NCI-H1105 (cell line): ENCODE measurements around the gene XPNPEP1.
"Not testable (repeated sequence)": the region's sequence is repeated elsewhere in the genome, so short reads cannot be mapped to it uniquely, and the experiment has no call there.

Source experiments
- DNase-seq: peaks from one replicate; lab custom pipeline; 2025; lab: John Stamatoyannopoulos, UW

The XPNPEP1 gene

DNA sequence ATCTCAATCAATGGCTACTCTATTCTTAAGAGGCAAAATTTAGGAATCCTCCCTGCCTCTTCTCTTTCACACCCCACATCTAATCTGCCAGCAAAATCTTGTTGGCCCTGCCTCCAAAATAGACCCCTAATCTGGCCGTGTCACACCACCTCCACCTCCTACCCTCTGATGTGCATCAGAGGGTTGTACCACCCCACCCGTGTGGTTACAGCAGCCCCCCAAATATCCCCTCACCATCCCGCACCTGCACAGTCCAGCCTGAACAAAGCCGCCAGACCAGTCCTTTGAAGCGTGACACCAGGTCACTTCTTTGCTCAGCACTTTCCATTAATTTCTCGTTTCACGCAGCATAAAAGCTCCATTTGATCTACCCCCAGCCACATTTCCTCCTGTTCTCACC is 776 bp upstream of the XPNPEP1 start:
- DNase-seq, result no peak

DNA sequence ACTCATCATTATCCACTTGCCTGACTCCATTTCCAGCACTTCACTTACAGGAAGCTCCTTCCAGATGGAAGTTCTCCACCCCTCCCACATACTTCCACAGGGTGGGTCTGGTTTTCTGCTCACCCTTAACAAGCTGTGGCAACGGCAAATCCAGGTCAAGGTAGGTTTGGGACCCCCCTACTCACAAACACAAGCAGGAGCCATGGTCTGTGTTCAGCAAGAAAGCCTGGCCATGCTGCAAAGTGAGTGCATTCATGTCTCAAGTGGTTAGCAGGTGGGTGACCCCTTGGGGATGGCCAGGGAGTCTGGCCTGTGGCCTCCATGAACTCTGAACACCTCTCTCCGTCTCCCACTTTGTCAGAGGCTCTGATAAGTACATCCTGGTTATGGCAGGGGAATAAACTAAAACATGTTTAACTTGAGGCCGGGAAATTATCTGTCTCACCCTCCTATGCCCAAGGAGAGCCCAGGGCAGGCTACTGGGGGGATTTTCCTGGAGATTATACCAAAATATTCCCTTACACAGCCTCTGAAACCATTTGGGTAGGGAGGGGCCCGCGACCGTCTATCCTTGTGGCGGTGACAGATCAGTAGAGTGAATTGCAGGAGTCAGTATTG is 844 bp downstream of the XPNPEP1 start:
- no peak for DNase-seq

DNA sequence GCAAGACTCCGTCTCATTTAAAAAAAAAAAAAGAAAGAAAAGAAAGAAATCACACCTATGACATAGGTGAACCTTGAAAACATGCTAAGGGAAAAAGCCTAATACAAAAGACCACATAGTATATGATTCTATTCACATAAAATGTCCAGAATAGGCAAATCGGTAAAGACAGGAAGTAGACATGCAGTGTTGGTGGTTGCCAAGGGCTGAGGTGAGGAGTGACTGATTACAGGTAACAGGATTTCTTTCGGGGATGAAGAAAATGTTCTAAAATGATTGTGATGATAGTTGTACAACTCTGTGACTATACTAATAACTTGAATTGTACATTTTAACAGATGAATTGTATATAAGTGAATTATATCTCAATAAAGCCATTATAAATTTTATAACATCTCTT is 3.3 kb downstream of the XPNPEP1 start:
- DNase-seq, result no peak

DNA sequence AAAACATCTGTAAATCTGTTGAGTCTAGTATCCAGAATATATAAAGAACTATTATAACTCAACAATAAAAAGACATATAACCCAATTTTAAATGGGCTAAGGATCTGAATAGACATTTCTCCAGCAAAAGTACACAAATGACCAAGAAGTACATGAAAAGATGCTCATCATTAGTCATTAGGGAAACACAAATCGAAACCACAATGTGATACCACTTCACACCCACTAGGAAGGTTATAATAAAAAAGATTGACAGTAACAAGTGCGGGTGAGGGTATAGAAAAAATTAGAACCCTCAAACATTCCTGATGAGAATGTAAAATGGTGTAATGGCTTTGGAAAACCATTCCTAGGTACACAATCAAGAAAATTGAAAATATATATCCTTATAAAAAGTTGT is 4.1 kb downstream of the XPNPEP1 start:
- DNase-seq, result no peak

DNA sequence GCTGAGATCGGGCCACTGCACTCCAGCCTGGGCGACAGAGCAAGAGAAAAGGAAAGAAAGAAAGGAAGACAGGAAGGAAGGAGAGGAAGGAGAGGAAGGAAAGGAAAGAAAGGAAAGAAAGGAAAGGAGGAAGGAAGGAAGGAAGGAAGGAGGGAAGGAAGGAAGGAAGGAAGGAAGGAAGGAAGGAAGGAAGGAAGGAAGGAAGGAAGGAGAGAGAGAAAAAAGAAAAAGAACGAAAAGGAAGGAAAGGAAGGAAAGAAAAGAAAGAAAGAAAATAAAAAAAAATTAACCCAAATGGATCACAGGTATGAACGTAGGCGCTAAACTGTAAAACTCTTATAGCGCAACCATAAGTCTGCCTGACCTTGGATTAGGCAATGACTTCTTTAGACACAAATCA is 4.6 kb downstream of the XPNPEP1 start:
- DNase-seq, result not testable (repeated sequence)

DNA sequence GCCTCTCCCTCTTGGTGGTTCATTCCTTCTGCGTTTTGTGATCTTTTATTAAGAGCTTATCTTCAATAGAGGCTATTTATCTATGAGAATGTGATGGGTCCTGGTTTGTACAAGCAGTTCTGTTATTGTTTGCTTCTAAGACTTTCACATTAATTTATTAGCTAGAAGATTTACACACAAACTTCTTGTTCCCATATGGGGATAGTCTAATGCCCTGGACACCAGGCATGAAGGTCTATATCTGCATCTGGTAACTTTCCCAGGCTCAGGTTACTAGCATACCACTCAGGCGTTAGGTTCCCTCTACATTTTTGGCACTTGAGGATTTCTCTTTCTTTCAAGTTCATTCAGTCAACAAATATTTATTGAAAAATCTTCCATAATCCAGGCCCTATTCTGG is 7.7 kb downstream of the XPNPEP1 start:
- DNase-seq, result no peak

DNA sequence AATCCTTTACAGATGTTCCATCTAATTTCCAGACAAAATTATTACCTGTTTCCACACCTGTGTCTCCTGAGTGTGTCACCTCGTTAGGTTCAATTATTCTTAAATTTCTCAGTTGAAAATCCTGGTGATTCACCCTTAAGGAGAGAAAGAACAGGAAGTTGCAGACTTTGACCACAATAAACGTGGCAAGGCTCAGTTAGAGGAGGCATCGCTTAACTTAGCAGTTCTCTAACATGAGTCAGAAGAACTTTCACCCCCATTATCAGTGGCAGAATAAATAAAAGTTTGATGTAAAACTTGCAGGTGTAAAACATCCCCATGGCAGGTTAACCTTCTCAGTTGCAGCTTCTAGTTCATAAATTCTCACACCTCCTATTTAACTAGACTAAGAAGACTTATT is 8.3 kb downstream of the XPNPEP1 start:
- DNase-seq, result no peak

DNA sequence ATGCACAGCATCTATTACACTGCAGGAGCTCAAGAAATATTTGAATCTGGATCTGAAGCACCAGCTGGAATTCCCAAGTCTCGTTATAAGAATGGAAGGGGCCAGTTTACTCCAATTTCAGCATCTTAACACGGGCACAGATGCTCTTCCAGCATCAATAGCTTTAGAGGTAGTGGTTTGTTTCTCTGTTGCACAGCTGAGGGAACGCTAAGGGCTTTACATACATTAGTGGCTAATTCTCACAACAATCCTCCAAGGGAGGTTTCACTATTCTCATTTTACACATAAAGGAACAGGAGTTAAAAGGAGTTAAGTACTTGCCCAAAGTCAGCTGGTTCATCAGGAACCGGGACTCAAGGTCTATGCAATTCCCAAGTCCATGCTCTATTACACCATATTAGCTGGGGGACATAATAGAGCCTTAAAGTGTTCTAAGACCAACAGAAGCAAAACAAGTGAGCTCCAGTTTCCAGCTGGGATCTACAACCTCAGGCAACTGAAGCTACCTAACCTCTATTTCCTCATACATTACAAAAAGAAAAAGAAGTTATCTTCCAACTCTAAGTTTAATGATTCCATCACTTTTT is 9.9 kb downstream of the XPNPEP1 start:
- no peak for DNase-seq

DNA sequence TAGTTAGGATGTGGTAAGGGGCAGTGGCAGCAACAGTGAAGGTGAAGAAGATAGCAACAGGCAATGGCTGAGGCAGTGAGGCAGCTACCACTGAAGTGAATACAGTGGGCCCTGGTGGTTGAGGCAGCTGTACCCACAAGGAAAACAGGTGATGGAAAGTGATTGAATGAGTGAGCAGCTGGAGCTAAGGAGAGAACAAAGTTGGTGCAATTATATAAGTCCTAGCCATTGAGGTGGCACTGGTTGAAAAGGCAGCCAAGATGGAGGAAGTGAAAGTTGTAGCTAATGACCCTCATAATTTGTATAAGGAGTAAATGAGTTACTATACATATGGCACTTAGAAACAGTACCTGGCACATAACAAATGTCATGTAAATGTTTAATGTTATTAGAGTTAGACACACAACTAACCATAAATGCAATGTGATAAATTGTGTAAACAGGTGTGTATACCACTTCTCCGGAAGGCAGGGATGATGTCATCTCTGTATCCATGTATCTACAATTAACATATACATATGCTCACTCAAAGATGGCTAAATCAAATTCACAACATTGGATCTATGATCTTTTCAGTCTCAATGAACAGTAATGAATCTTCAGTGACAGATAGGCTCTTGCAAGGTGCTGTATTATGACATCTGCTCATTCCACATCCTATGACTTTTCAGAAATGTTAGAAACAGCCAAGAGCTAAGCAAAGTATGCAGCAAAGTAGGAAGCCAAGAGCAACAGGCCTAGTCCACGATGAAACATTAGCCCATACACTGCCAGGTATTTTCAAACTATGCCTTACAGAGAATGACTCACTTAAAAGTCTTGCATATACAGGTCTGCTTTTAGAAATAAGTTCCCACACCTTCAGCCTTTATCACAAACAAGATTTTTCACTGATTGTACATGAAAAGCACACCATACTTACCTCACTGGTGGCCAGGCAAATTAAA is 10.7 kb downstream of the XPNPEP1 start:
- no peak for DNase-seq

DNA sequence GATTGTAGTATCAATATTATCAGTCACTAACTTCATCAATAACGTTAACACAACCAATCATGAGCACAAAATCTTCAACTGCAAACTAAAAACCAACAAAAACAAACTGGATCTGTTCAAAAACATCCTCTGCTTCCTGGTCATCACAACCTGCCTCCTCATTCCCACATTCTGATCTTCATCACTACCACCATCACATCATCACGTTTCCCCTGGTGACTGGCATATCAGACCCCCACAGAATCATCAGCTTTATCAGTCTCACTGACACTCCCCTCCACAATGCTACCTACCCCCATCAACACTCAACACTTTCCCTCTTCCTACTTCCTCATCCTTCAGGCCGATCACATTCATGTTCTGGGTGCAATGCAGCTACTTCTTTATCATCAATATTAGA is 11.4 kb downstream of the XPNPEP1 start:
- DNase-seq, result no peak

DNA sequence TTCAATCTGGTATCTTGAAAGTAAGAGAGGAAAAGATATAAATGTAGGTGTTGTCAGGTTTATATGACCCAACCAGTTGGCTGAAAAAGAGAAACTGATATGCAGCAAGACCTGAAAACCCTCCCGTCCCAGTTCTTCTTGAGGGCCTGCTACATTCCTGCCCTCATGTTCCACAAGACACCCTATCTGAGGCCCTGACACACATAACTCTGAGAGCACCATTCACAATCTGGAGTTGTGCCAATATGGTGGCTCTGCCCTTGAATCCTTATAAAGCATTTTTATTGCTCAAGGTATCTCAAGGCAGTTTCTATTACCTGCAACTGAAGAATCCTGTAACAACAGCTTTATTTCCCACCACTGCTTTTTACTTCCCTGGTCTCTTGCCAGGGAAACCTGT is 17.0 kb downstream of the XPNPEP1 start:
- DNase-seq, result no peak

DNA sequence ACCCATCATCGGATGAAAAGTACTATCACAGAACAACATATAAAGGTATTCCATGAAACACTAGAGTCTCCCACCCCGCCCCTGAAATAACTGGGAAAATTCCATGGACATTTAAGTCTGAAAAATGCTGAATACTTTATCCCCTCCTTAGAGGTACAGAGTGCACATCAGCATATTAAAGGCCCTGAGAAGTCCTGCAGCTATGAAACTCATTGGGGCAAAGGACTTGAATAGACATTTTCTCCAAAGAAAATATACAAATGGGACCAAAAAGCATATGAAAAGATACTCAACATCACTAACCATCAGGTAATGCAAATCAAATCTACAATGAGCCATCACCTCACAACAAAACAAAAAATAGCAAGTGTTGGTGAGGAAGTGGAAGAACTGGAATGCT is 18.9 kb downstream of the XPNPEP1 start:
- no peak for DNase-seq

DNA sequence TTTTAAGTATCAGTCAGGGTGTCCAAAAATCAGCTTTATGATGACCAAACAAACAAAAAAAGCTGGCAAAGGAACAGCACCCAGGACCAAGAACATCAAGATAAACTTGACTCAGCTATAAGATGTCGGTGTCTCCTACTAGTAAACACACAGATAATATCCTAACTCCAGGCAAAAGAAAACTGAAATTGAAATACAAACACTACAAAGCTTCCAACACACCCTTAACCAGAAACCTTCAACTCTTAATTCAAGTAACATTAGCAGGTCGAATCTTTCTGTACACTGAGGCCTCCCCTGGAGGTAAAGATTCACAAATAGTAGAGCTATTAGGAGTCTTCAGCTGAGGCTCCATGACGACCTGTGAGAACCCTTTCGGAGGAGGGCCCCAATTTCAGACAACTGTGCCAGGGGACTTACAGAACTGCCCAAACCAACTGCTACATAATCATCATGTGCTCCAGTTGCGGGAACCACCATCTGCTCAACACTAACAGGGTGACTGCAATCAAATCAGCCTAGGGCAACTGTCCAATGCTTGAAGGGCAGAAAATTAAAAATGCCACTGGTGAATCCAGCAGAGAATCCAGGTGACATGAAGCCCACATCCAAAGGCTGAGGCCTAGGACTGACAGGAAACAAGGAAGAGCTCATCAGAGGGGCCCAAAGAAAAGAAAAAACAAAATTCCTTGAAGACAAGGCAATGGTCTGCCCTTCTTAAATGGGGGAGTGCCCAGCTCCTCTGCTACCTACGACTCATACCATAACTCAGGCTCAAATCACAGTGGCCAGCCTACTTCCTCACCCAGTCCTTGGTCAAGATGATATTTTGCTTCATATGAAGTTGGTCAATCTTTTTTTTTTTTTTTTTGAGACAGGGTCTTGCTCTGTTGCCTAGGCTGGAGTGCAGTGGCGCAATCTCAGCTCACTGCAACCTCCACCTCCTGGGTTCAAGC is 20.0 kb downstream of the XPNPEP1 start:
- DNase-seq, result no peak

DNA sequence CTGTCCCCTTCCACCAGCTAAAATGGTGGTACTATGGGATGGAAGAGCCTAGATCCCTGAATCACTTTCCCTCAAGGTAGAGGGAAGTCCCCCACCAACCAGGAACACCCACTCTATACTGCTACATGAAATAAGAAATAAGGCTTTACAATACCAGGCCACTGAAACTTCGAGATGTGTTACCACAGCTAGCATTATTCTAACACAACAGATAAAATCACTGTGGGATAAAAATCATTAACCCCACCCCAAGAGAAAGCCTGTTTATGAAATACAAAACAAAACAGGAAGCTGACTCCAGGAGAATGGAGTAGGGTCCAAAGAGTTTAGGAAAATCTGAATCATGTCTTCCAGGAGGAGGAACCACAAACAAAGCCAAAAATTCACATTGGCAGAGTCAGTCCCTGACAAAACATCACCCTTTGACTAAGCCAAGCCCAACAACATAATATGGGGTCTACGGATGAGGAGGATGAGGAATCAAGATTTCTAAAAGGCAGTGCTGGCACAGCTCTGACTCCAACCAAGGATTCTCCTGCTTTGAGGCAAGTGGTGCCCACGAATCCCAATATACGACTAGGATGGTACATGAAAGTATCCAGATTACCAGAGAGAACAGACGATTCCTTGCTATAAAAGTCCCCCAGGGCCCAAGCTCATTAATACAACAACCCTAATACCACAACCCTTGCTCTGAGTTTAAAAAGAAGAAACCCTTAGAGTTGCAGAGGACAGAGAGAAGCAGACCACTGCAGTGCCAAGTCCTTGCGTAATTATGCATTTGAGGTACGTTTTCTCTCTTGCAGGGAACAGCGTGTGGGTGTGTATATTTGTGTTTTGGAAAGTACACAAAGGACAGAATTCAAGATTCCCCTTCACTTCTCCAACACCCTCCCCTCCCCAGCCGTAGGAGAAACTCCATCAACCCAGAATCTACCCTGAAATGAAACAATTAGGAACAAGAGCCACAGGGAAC is 23.7 kb downstream of the XPNPEP1 start:
- DNase-seq, result no peak

DNA sequence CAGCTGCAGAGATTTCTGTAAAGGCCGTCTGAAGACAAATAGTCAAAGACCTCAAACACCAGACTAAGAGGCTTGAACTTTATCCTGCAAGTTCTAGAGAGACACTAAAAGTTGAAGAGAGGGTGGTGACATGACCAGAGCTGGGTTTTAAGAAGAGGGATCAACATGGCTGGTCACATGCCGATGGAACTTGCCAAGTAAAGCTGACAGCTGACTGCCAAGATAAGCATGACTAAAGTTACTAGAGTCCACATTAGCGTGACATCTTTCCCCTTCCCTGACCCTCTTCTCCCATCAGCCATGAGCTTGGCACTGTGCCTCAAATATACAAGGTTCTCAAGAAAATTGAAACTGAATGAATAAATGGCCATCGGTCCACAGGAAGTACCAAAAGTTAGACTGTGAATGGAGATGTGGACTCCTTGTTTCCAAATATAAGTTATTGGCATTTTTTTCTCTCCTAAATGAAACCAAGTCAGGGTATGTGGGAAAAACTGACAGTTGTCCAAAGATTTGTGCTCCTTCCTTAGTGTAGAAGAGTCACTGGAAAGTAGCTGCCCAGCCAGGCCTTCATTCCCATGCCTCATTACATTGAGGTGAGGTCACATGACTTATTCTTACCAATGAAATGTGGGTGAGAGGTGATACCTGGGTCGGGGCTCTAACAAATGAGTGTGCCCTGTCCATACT is 24.5 kb downstream of the XPNPEP1 start:
- DNase-seq, result no peak

DNA sequence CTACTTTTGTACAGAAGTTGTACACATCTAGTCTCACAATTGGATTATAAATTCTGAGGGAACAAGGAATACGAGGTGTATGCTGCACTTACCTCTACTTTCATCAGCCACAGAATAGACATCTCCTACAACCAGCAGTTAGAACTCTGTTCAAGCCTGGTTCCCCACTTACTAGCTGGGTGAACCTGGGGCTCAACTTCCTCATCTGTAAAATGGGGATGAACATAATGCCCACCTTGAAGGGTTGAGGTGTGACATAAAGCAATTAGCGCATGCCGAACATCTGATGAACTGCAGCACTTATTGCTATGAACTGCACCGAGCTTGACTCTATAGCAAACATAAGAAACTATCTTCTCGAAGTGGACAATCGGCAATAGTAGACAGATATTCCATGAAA is 25.3 kb downstream of the XPNPEP1 start:
- no peak for DNase-seq

DNA sequence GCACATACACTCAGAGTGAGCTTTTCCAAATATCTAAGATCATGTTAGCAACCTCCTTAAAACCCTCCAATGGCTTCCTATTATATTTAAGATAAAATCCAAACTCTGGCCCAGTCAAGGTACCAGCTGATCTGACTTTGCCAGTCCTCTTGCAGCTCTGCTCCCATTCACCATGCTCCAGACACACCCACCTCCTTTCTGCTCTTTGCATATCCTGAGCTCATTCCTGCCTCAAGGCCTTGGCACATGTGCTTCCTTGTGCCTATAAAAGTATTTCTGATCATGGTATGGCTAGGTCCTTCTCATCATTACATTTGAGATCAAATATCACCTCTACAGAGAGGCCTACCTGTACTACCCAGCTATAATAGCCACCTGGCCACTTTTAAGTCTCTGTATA is 27.5 kb downstream of the XPNPEP1 start:
- DNase-seq, result no peak

DNA sequence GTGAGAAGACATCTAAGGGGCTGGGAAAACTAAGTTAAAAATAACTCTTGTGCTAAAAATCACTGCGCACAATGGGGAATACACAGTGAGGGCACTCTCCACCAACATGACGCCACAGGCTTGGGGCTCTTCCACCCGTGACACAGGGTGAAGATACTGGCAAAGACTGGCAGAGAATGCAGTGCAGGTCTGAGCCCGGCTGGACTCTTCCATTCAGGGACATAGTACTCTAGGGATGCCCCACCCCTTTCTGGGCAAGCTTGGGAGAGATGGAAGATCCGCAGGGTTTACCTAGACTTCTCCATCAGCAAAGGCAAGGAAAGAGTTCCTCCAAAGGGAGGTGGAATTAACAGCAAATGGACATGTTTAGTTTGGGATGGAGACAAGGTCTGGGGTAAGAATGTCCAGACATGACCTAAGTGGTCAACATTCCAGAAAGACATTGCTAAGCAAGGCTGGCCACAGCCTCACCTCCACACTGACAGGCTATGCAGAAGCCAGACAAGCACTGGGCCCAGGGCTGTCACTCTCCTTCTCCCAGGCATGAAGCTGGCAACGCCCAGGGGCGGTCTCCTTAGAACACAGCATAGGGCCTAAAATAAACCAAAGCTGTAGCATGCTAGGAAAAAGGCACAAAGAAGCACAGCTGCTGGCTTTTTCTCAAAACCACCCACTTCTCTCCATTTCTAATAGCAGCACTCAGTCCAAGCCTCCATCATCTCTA is 28.1 kb downstream of the XPNPEP1 start:
- no peak for DNase-seq

DNA sequence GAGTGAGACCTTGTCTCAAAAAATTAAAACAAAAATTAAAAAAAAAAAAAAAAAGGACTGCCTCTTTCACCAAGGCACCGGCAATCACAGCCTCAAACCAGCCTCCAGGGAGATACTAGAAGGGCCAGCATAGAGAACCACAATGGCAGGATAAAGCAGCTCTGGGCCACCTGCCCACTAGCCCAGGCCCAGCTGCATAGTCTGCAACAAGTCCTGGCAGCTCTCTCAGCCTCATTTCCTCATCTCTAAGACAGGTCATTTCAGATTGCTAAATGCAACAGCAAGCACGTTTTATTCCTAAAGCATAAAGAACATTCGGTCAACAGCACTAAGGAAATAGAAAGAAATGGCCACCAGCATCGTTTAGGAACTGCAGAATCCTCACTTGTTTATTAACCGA is 28.8 kb downstream of the XPNPEP1 start:
- DNase-seq, result peak; percentile 13

DNA sequence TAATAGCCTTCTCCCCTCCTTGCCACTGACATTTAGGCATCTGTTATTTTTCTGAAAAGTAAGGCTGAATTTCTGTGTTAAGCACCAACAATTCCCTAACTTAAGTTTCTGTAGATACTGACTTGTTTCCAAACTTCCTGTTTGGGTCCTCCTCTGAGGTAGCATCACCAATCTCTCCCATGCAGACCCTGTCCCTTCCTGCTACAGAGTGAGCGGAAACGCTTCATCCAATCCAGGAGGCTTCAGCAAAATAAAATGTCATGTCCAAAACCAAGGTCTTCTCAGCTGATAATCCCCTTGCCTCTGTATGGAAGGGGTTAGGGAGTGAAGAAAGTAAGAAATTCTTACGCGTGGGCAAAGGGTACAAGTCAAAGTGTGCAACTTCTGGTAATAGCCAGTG is 29.9 kb downstream of the XPNPEP1 start:
- DNase-seq, result no peak
